Kidney (tissue), 14 donors: ENCODE measurements around the gene PPP1R10. TPM values are rescaled to one million over a fixed set of nuclear protein-coding genes. Genes with fewer than 3 reads are reported as not detected.

Experiments
- DNase-seq, 5 donors: peaks; one replicate each; pipeline ENCODE4 v3.0.0-alpha.2; 2013 to 2020
- FAIRE-seq: peaks from 2 replicates; lab custom pipeline; 2012; peaks lifted over from hg19 to GRCh38; lab: Jason Lieb, UNC
- H3K27ac ChIP-seq, 2 donors: one replicate each; pipeline ENCODE4 v1.7.0; 2013; ENCODE audit warnings: low read depth in 2 of 2, low read length in 2 of 2, inconsistent platforms in 1 of 2
- H3K27me3 ChIP-seq: one replicate; pipeline ENCODE4 v1.7.1; 2013; ENCODE audit warnings: low read length, inconsistent platforms; ENCODE audit not compliant: control insufficient read depth, insufficient read depth
- H3K36me3 ChIP-seq, 3 donors: one replicate each; pipeline versions ENCODE4 v1.7.0 to v1.7.1; 2013; ENCODE audit warnings: low read length in 3 of 3, control low read depth in 1 of 3, inconsistent platforms in 1 of 3; ENCODE audit not compliant: insufficient read depth in 3 of 3, control insufficient read depth in 2 of 3
- H3K4me1 ChIP-seq, 3 donors: one replicate each; pipeline versions ENCODE4 v1.7.0 to v1.7.1; 2013; ENCODE audit warnings: low read length in 3 of 3, inconsistent platforms in 1 of 3, low read depth in 1 of 3; ENCODE audit not compliant: control insufficient read depth in 2 of 3, insufficient read depth in 2 of 3
- H3K4me3 ChIP-seq, 3 donors: one replicate each; pipeline versions ENCODE4 v1.7.0 to v1.8.1; 2013; ENCODE audit warnings: low read length in 3 of 3, control low read depth in 1 of 3, inconsistent platforms in 1 of 3
- H3K9ac ChIP-seq, 3 donors: one replicate each; pipeline versions ENCODE4 v1.7.0 to v1.7.1; 2013; ENCODE audit warnings: low read length in 3 of 3, control low read depth in 1 of 3, inconsistent platforms in 1 of 3
- H3K9me3 ChIP-seq, 3 donors: one replicate each; pipeline versions ENCODE4 v1.7.0 to v1.7.1; 2013; ENCODE audit warnings: low read length in 3 of 3, control low read depth in 1 of 3, inconsistent platforms in 1 of 3; ENCODE audit not compliant: control insufficient read depth in 2 of 3, insufficient read depth in 1 of 3
- intact Hi-C: fragments of 100-400 bp; cut with DNase I; formaldehyde crosslinking; loops from one replicate; pipeline ENCODE4 v1.11.1; 2022
- polyA plus RNA-seq: library from polyadenylated mRNA; stranded (reverse); fragments of 350-450 nt; fragmentation: Illumina TruSeq; extraction: RNeasy Lipid Tissue Mini Kit (QIAGEN cat#74804); gene quantifications from one replicate; pipeline ENCODE4 v1.2.3, GENCODE V29; 2014; ENCODE audit warnings: low read depth, low replicate concordance; ENCODE audit not compliant: insufficient read depth
- total RNA-seq: library from RNA; stranded (reverse); fragmentation: NEBNext Ultra II Directional; extraction: Animal tissue kit (Norgen Biotek cat#: 25700); gene quantifications from one replicate; pipeline ENCODE4 v1.2.1, GENCODE V29; 2021
- TF ChIP-seq, protein P1 (sequence below): IDR thresholded peaks from 3 replicates; pipeline ENCODE4 v1.5.1; 2012; ENCODE audit warnings: mild to moderate bottlenecking, moderate library complexity, borderline replicate concordance; ENCODE audit not compliant: insufficient read depth; ENCODE audit errors: extremely low read depth
- donor health status: control.
- donor health status: control.
- donor health status: control.
- donor health status: control.
- donor health status: control.
- donor health status: DM: yes; HTN: yes; CAD: no.
- donor health status: Normal renal cell carcinoma (clear cell type).

The PPP1R10 gene
- total and polyA plus RNA-seq, 2 donors from 2014 or later = 19.7 to 65.0 TPM

DNA sequence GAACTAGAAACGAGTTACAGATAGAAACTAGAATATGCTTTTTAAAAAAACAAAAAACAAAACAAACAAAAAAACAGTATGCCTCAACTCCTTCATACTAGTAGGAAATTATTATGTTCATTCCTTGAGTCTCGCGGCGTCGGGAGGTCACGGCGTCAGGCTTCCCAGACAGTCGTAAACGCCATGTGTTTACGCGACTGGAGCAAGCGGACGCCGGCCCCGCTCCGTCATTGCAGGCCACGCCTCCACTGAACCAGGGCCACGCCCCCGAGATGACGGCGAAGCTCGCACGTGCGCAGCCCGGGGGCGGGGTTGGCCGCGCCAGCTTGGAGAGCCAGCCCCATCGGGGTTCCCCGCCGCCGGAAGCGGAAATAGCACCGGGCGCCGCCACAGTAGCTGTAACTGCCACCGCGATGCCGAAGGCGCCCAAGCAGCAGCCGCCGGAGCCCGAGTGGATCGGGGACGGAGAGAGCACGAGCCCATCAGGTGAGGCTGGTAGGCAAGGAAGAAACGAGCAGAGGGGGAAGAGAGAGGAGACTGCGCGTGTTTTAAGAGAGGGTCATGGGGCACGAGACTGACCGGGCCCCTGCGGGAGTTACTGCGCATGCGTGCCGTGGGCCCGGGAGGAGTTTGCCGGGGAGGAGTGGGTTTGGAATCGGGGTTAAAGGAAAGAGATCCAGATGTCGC lies 45.8 kb downstream of the PPP1R10 start, which contains the start of gene ABCF1:
TSS of gene ABCF1 (plus strand) at position 368 of the 687 bp plus-strand sequence. CDS start at position 414, 46 bp downstream.
- peaks cover 0 to 29% (median 24%) of the 10 kb centered on the region in 3 donors for H3K4me1 ChIP-seq
- H3K4me3 ChIP-seq = peak within 1 kb of the TSS; percentile 90 to 93 (median 92)
- DNase-seq = peak; percentile 98 to 100 (median 99)
- peak within 1 kb of the TSS; percentile 96 to 97 for H3K27ac ChIP-seq
- peak; percentile 54 for FAIRE-seq
- intact Hi-C loops = no loop called here
- H3K27me3 ChIP-seq = no peaks in the 10 kb centered on the region
- peak within 1 kb of the TSS; percentile 79 to 90 (median 86) for H3K9ac ChIP-seq
- H3K36me3 ChIP-seq = no peaks in the 10 kb centered on the region
- H3K9me3 ChIP-seq = no peaks in the 10 kb centered on the region
- TF ChIP-seq, protein P1, sequence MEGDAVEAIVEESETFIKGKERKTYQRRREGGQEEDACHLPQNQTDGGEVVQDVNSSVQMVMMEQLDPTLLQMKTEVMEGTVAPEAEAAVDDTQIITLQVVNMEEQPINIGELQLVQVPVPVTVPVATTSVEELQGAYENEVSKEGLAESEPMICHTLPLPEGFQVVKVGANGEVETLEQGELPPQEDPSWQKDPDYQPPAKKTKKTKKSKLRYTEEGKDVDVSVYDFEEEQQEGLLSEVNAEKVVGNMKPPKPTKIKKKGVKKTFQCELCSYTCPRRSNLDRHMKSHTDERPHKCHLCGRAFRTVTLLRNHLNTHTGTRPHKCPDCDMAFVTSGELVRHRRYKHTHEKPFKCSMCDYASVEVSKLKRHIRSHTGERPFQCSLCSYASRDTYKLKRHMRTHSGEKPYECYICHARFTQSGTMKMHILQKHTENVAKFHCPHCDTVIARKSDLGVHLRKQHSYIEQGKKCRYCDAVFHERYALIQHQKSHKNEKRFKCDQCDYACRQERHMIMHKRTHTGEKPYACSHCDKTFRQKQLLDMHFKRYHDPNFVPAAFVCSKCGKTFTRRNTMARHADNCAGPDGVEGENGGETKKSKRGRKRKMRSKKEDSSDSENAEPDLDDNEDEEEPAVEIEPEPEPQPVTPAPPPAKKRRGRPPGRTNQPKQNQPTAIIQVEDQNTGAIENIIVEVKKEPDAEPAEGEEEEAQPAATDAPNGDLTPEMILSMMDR = no peak

DNA sequence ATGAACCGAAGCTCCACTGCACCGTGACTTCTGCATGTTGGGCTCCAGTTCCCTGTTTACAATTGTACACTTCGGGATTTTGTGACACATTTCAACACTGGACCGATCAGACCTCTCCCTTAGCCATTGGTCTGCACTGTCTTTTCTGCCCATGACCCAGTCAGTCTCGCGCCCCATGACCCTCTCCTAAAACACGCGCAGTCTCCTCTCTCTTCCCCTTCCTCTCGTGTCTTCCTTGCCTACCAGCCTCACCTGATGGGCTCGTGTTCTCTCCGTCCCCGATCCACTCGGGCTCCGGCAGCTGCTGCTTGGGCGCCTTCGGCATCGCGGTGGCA lies 46.3 kb downstream of the PPP1R10 start:
- intact Hi-C loops = no loop called here
- Histone ChIP-seq H3K9ac (peak overlapping the region; percentile 67 to 84 (median 83)), H3K36me3 (no peaks in the 10 kb centered on the region), H3K4me3 (peak overlapping the region; percentile 90 to 93 (median 92)), H3K4me1 (peaks cover 0 to 29% (median 26%) of the 10 kb centered on the region in 3 donors), H3K27me3 (no peaks in the 10 kb centered on the region), H3K27ac (peak overlapping the region; percentile 96 to 97), H3K9me3 (no peaks in the 10 kb centered on the region)
- DNase-seq = peak in 1 of 5 donors; percentile 75
- FAIRE-seq = no peak
- TF ChIP-seq, protein P1 = no peak

DNA sequence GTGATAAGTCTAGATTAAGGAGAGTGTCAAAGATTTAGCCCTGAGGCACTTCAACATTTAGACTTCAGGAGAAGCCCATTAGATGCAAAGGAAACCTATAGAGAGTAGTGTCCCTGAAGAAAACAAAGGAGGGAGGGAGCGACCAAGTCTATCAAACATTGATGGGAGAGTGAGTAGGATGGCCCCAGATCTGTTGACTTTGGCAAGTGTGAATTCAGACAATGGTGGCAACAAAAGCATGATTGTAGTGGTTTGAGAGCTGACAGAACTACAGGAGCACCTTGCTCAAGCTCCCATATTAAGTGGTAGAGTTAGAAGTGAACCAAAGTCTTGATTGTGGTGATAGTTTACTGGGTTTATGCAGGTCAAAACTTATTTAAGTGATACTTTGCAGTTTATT lies 46.8 kb downstream of the PPP1R10 start:
- intact Hi-C loops = no loop called here
- Histone ChIP-seq H3K27me3 (no peaks in the 10 kb centered on the region), H3K9me3 (no peaks in the 10 kb centered on the region), H3K4me3 (peak overlapping the region; percentile 90 to 93 (median 92)), H3K36me3 (no peaks in the 10 kb centered on the region), H3K27ac (peak overlapping the region in 1 of 2 donors; percentile 96), H3K4me1 (peaks cover 0 to 29% (median 28%) of the 10 kb centered on the region in 3 donors), H3K9ac (peak overlapping the region; percentile 67 to 84 (median 83))
- FAIRE-seq (no peak), DNase-seq (no peak)
- TF ChIP-seq, protein P1 = no peak
